ENCODE measurements around the gene ACKR1. TPM values are rescaled to one million over a fixed set of nuclear protein-coding genes. Genes with fewer than 3 reads are reported as not detected.

The ACKR1 gene
- total RNA-seq, 1 donor from 2014 or later = not detected

DNA sequence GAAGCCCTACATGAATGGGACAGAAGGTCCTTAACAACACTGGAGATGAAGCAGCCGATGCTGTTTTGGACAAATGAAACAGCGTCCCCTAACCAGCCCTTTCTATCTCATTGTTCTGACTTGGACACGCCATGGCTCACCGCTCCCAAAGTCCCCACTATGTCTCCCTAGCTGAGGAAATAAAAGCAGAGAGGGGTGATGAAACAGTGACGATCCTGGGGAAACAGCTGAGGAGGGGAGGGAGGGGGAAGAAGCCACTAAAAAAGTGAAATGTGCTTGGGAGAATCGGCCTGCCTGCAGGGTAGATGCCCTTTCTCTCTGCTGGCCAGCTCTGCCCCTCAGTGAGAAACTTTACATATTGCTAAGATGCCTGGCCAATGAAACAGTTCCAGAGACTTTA, 1.1 kb upstream of the ACKR1 start:
- Histone ChIP-seq H3K79me2 (ENCODE audit: low read depth) (no peaks in the 10 kb centered on the region), H3K36me3 (no peaks in the 10 kb centered on the region), H3K4me3 (no peak overlapping the region), H3K27me3 (peaks cover 4% of the 10 kb centered on the region), H3F3A (ENCODE audit: low read depth) (no peaks in the 10 kb centered on the region), H2AFZ (replicated peaks) (no peak overlapping the region), H3K4me2 (no peak overlapping the region), H3K4me1 (peaks cover 13% of the 10 kb centered on the region), H3K9me3 (ENCODE audit: low read depth) (no peaks in the 10 kb centered on the region), H3K9ac (no peak overlapping the region), H4K20me1 (ENCODE audit: low read depth) (no peaks in the 10 kb centered on the region), H3K27ac (no peak overlapping the region)
- DNase-seq (ENCODE audit: low spot score) = no peak
- Mint-ChIP-seq H3K4me1 (peaks cover 48% of the 10 kb centered on the region), H3K27me3 (ENCODE audit: insufficient read depth, low read depth) (peaks cover 16% of the 10 kb centered on the region), H3K4me3 (no peak overlapping the region), H3K9me3 (no peaks in the 10 kb centered on the region), H3K27ac (peak overlapping the region; percentile 38), H3K36me3 (no peaks in the 10 kb centered on the region)
- TF ChIP-seq CTCF (IDR thresholded peaks at IDR 0.05) = no peak
- no peak for TF ChIP-seq EZH2 (IDR thresholded peaks at IDR 0.05)
- TF ChIP-seq EZH2phosphoT487 (IDR thresholded peaks at IDR 0.05) = no peak

- no peaks in the 10 kb centered on the region for H3K9me3 ChIP-seq (ENCODE audit: low read depth)
- no peaks in the 10 kb centered on the region for H3K9me3 Mint-ChIP-seq
- no peak overlapping the region for H3K27ac Mint-ChIP-seq
- no peak overlapping the region for H3K9ac ChIP-seq
- peaks cover 23% of the 10 kb centered on the region for H3K27me3 Mint-ChIP-seq (ENCODE audit: insufficient read depth, low read depth)
- H3K27ac ChIP-seq = no peak overlapping the region
- peaks cover 50% of the 10 kb centered on the region for H3K4me1 Mint-ChIP-seq
- H3K4me1 ChIP-seq = peaks cover 14% of the 10 kb centered on the region
- no peaks in the 10 kb centered on the region for H3K79me2 ChIP-seq (ENCODE audit: low read depth)
- no peak for TF ChIP-seq EZH2phosphoT487 (IDR thresholded peaks at IDR 0.05)
- TF ChIP-seq EZH2 (IDR thresholded peaks at IDR 0.05) = no peak
- TF ChIP-seq CTCF (IDR thresholded peaks at IDR 0.05) = peak; percentile 29
- no peak overlapping the region for H3K4me2 ChIP-seq
- H2AFZ ChIP-seq (replicated peaks) = no peak overlapping the region
- H3K4me3 ChIP-seq = no peak overlapping the region
- H3K36me3 ChIP-seq = no peaks in the 10 kb centered on the region
- no peaks in the 10 kb centered on the region for H3F3A ChIP-seq (ENCODE audit: low read depth)
- H4K20me1 ChIP-seq (ENCODE audit: low read depth) = no peaks in the 10 kb centered on the region
- no peak overlapping the region for H3K4me3 Mint-ChIP-seq
- H3K27me3 ChIP-seq = peaks cover 5% of the 10 kb centered on the region
- DNase-seq (ENCODE audit: low spot score) = peak; percentile 39
- no peaks in the 10 kb centered on the region for H3K36me3 Mint-ChIP-seq
These were observed 550 bp downstream of the ACKR1 start for GRCh38 chr1:159205225-159205624.

DNA sequence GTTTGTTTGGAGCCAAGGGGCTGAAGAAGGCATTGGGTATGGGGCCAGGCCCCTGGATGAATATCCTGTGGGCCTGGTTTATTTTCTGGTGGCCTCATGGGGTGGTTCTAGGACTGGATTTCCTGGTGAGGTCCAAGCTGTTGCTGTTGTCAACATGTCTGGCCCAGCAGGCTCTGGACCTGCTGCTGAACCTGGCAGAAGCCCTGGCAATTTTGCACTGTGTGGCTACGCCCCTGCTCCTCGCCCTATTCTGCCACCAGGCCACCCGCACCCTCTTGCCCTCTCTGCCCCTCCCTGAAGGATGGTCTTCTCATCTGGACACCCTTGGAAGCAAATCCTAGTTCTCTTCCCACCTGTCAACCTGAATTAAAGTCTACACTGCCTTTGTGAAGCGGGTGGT, 1.4 kb downstream of the ACKR1 start:
- Mint-ChIP-seq H3K36me3 (no peaks in the 10 kb centered on the region), H3K4me3 (no peak overlapping the region)
- H3K4me3 ChIP-seq = no peak overlapping the region

More for the DNA sequence above, 1.4 kb downstream of the ACKR1 start:
- Histone ChIP-seq H3K27ac (no peak overlapping the region), H3K9me3 (ENCODE audit: low read depth) (no peaks in the 10 kb centered on the region), H4K20me1 (ENCODE audit: low read depth) (no peaks in the 10 kb centered on the region), H3K79me2 (ENCODE audit: low read depth) (no peaks in the 10 kb centered on the region), H3K4me2 (no peak overlapping the region), H3K4me1 (peaks cover 17% of the 10 kb centered on the region), H3K9ac (no peak overlapping the region), H3K27me3 (peaks cover 14% of the 10 kb centered on the region), H3K36me3 (no peaks in the 10 kb centered on the region), H3F3A (ENCODE audit: low read depth) (no peaks in the 10 kb centered on the region), H2AFZ (replicated peaks) (no peak overlapping the region)
- no peak for DNase-seq (ENCODE audit: low spot score)
- Mint-ChIP-seq H3K27ac (no peak overlapping the region), H3K9me3 (no peaks in the 10 kb centered on the region), H3K4me1 (peaks cover 45% of the 10 kb centered on the region), H3K27me3 (ENCODE audit: insufficient read depth, low read depth) (peaks cover 23% of the 10 kb centered on the region)
- TF ChIP-seq EZH2phosphoT487 (IDR thresholded peaks at IDR 0.05) (no peak), EZH2 (IDR thresholded peaks at IDR 0.05) (no peak), CTCF (IDR thresholded peaks at IDR 0.05) (no peak)

Measured in neural progenitor cell (in vitro differentiated cells).